Suppressor macrophage treated with lipopolysaccharide for 4 hours (primary cell): Measurements from ENCODE around the gene CHP1.
"Not testable (repeated sequence)": the region's sequence is repeated elsewhere in the genome, so short reads cannot be mapped to it uniquely, and the experiment has no call there.

Source experiments
- DNase-seq: peaks from one replicate; pipeline ENCODE4 v3.0.0-alpha.2; 2020

Gene CHP1

GRCh38 chr15:41301587-41301986 lies 70.5 kb downstream of the CHP1 start:
- no peak for DNase-seq

GRCh38 chr15:41304149-41304770 lies 73.2 kb downstream of the CHP1 start:
- DNase-seq = no peak

GRCh38 chr15:41307679-41308078 lies 76.6 kb downstream of the CHP1 start:
- DNase-seq = no peak

- DNase-seq = no peak
These were observed 78.3 kb downstream of the CHP1 start for GRCh38 chr15:41309226-41309905.

GRCh38 chr15:41320805-41321330 lies 89.8 kb downstream of the CHP1 start:
- DNase-seq = not testable (repeated sequence)

GRCh38 chr15:41323611-41324010 lies 92.5 kb downstream of the CHP1 start:
- DNase-seq = no peak

- DNase-seq = no peak
These were observed 100.2 kb downstream of the CHP1 start for GRCh38 chr15:41331281-41331680.
